Subcutaneous adipose tissue (tissue), 4 donors: ENCODE data around the gene PON3. TPM values are rescaled to one million over a fixed set of nuclear protein-coding genes. Genes with fewer than 3 reads are reported as not detected.

Experiments used
- CTCF ChIP-seq: fragments of 450-650 bp; IDR thresholded peaks from one replicate; pipeline ENCODE4 v1.5.1; 2016; ENCODE audit warnings: low read depth, mild to moderate bottlenecking, control low read depth, antibody characterized with exemption, moderate library complexity
- total RNA-seq, 4 donors: library from RNA; depleted of rRNA; stranded (reverse); fragments of >200 nt; gene quantifications; one replicate each; pipeline ENCODE4 v1.1.0, GENCODE V29; 2016

The PON3 gene
- total RNA-seq, 4 donors from 2014 or later, result 2.5 to 6.0 (median 4.7) TPM

DNA sequence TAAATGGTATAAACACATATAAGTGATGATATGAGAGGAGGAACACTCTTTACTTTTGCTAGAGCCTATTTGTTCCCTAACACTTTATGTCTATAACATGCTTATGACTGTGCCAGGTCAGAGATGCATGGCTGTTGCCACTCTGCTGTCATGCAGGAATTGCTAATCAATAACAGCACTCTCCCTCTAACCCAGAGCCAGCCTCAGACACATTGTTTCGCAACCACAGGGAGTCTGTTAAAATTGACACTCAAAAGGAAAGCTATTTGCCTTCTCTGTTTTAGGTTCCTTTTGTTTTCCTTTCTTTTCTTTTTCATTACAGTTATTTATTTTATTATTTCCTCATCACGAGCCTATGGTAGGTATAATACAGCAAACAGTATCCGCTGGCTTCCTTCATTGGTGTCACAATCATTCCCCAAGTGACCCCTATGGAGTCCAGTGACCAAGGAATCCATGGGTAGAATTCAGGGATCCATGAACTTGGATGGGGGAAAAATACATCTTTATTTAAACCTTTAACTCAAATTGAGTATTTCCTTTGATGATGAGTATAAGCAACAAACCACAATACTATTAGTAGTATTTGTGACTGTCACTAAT, 31.8 kb upstream of the PON3 start:
- no peak for TF ChIP-seq CTCF

GRCh38 chr7:95427166-95427565, 31.0 kb upstream of the PON3 start:
- no peak for TF ChIP-seq CTCF

DNA sequence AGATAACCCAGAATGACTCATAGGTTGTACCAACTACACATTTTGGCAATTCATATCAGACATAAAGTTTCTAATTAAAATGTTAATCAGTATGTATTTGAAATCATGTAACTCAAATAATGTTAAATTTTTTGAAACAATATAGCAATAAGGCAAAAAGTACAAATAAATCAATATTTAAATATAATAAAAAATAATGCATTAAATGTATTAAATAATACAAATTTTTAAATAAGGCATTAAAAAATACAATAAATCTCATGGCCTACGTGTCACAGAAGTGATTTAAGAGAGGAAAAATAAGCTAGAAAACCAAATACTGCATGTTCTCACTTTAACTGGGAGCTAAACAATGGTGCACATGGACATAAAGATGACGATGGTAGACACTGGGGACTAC, 29.5 kb upstream of the PON3 start:
- TF ChIP-seq CTCF, result no peak

DNA sequence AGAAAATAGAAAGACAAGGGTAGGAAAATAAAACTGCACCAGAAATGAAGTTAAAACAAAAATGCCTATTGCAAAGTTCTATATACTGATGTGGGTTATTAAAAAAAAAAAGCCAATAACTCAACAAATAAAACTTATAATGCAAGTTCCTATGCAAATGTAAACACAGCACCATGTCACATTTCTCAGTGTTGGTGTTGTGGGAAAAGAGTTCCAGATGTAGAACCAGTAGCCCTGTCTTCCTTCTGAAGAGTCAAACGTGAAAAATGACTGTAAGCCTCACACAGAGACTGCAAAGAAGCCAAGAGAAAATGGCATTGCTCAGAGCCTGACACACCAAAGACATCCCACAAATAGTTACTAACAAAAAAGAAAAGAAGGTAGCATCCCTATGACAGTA, 28.5 kb upstream of the PON3 start:
- no peak for TF ChIP-seq CTCF

- no peak for TF ChIP-seq CTCF
These were observed 25.8 kb upstream of the PON3 start for GRCh38 chr7:95421847-95422444.

GRCh38 chr7:95421000-95421846, 25.0 kb upstream of the PON3 start:
- TF ChIP-seq CTCF, result no peak

GRCh38 chr7:95412075-95412474, 15.9 kb upstream of the PON3 start:
- no peak for TF ChIP-seq CTCF
